ENCODE measurements around the gene EXOG.

Gene EXOG

GRCh38 chr3:38515367-38515766 lies 19.2 kb downstream of the EXOG start:
- TF ChIP-seq, protein P1, sequence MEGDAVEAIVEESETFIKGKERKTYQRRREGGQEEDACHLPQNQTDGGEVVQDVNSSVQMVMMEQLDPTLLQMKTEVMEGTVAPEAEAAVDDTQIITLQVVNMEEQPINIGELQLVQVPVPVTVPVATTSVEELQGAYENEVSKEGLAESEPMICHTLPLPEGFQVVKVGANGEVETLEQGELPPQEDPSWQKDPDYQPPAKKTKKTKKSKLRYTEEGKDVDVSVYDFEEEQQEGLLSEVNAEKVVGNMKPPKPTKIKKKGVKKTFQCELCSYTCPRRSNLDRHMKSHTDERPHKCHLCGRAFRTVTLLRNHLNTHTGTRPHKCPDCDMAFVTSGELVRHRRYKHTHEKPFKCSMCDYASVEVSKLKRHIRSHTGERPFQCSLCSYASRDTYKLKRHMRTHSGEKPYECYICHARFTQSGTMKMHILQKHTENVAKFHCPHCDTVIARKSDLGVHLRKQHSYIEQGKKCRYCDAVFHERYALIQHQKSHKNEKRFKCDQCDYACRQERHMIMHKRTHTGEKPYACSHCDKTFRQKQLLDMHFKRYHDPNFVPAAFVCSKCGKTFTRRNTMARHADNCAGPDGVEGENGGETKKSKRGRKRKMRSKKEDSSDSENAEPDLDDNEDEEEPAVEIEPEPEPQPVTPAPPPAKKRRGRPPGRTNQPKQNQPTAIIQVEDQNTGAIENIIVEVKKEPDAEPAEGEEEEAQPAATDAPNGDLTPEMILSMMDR (conservative IDR thresholded peaks at IDR 0.05), result no peak
- H3K27ac ChIP-seq, result no peak overlapping the region

GRCh38 chr3:38516669-38517068 lies 20.5 kb downstream of the EXOG start:
- H3K27ac ChIP-seq, result no peak overlapping the region

GRCh38 chr3:38519000-38519399 lies 22.9 kb downstream of the EXOG start:
- peak overlapping the region; percentile 52 for H3K27ac ChIP-seq
- TF ChIP-seq, protein P1 (conservative IDR thresholded peaks at IDR 0.05), result no peak

More at GRCh38 chr3:38516669-38517068, 20.5 kb downstream of the EXOG start:
- TF ChIP-seq, protein P1 (conservative IDR thresholded peaks at IDR 0.05), result no peak

GRCh38 chr3:38519651-38520050 lies 23.5 kb downstream of the EXOG start:
- no peak overlapping the region for H3K27ac ChIP-seq

GRCh38 chr3:38521391-38521987 lies 25.3 kb downstream of the EXOG start:
- no peak overlapping the region for H3K27ac ChIP-seq
- TF ChIP-seq, protein P1 (conservative IDR thresholded peaks at IDR 0.05), result peak; percentile 94

More at GRCh38 chr3:38519651-38520050, 23.5 kb downstream of the EXOG start:
- TF ChIP-seq, protein P1 (conservative IDR thresholded peaks at IDR 0.05), result no peak

DNA sequence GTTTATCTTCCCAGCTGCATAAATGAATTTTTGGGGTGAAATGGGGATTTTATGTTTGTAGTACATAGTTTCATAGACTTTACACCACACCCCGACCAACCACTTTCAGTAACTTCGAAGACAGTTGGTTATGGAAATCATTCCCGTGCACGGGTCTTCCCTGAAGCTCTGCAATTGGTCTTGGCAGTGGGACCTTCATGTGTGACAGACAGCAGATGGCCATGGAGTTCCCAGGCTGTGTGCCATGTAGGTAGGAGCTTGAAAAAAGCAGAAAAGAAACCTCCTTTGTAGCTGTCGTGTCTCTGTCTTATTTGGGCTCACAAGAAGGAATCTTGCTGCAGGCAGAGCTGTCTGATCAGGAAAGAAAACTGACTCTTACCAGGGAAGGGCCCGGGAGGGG lies 25.9 kb downstream of the EXOG start:
- TF ChIP-seq, protein P1 (conservative IDR thresholded peaks at IDR 0.05), result no peak
- H3K27ac ChIP-seq, result no peak overlapping the region

DNA sequence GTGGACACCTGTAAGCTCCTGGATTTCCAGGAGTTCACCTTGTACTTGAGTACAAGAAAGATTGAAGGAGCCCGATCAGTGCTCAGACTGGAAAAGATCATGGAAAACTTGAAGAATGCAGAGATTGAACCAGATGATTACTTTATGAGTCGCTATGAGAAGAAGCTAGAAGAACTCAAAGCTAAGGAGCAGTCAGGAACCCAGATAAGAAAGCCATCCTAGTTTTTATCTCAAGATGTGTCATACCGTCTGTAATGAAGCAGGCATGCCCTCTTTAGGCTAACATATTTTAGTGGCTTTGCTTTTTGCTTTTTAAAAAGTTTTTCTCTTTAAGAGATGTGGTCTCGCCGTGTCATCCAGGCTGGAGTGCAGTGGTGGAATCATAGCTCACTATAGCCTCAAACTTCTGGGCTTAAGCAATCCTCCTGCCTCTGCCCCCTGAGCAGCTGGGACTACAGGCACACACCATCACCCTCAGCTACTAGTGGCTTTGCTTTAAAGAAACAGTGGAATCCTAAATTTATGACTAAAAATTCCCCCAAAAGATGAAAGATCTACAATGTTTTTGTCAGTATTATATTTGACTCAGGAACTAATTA lies 28.1 kb downstream of the EXOG start:
- TF ChIP-seq, protein P1 (conservative IDR thresholded peaks at IDR 0.05), result no peak

More for the DNA sequence above, 28.1 kb downstream of the EXOG start:
- no peak overlapping the region for H3K27ac ChIP-seq
